PC-3 (cell line): ENCODE results near the gene SHMT1. TPM values are rescaled to one million over a fixed set of nuclear protein-coding genes. Genes with fewer than 3 reads are reported as not detected.

ENCODE experiments used
- ATAC-seq: fragments of 200-7000 bp; cut with Tn5 transposase; 2 replicates; pipeline ENCODE4 v1.9.1; 2020; ENCODE audit warnings: mild to moderate bottlenecking, moderate library complexity
- BruUV-seq: library from RNA; stranded (reverse); fragments of 400-500 nt; replicated peaks from 2 replicates; lab custom pipeline; 2021; lab: Mats Ljungman, UMichigan
- CTCF ChIA-PET: fragments of 300-600 bp; sonication (Branson Sonifier 250); formaldehyde crosslinking; loops from one replicate; lab custom pipeline; 2022; ENCODE audit warnings: antibody characterized with exemption; lab: Charles Lee
- POLR2A ChIA-PET: fragments of 300-600 bp; sonication (Branson Sonifier 250); formaldehyde crosslinking; loops from one replicate; lab custom pipeline; 2022; ENCODE audit warnings: antibody characterized with exemption; ENCODE audit not compliant: unreplicated experiment; lab: Charles Lee
- DNase-seq: peaks from one replicate; pipeline ENCODE4 v3.0.0-alpha.2; 2015
- H2AFZ ChIP-seq: fragments of 300-600 bp; sonication (generic); 2 replicates; pipeline ENCODE4 v1.6.0; 2016; ENCODE audit warnings: antibody characterized with exemption, low read length
- H3F3A ChIP-seq: fragments of 300-600 bp; sonication (generic); one replicate; pipeline ENCODE4 v1.6.0; 2017; ENCODE audit warnings: antibody characterized with exemption, low read length, control low read depth, mild to moderate bottlenecking; ENCODE audit not compliant: unreplicated experiment
- H3K27ac ChIP-seq: fragments of 300-600 bp; sonication (generic); 2 replicates; pipeline ENCODE4 v1.5.1; 2016; ENCODE audit warnings: mild to moderate bottlenecking, low read length
- H3K27me3 ChIP-seq: fragments of 300-600 bp; sonication (generic); 2 replicates; pipeline ENCODE4 v1.6.1; 2016; ENCODE audit warnings: low read length, mixed read lengths
- H3K36me3 ChIP-seq: fragments of 300-600 bp; sonication (generic); 2 replicates; pipeline ENCODE4 v1.6.1; 2016; ENCODE audit warnings: low read depth, mixed run types, low read length, mixed read lengths
- H3K4me1 ChIP-seq: fragments of 300-600 bp; sonication (generic); 2 replicates; pipeline ENCODE4 v1.5.1; 2016; ENCODE audit warnings: low read length; ENCODE audit not compliant: insufficient read depth
- H3K4me2 ChIP-seq: fragments of 300-600 bp; sonication (generic); 2 replicates; pipeline ENCODE4 v1.6.0; 2016; ENCODE audit warnings: low read length
- H3K4me3 ChIP-seq: fragments of 300-600 bp; sonication (generic); 2 replicates; pipeline ENCODE4 v1.5.1; 2016; ENCODE audit warnings: mild to moderate bottlenecking, low read length, mixed read lengths
- H3K79me2 ChIP-seq: fragments of 300-600 bp; sonication (generic); 2 replicates; pipeline ENCODE4 v1.6.1; 2017; ENCODE audit warnings: low read length, mixed read lengths
- H3K9ac ChIP-seq: fragments of 300-600 bp; sonication (generic); 2 replicates; pipeline ENCODE4 v1.6.0; 2016; ENCODE audit warnings: mild to moderate bottlenecking, low read length
- H3K9me2 ChIP-seq: fragments of 300-600 bp; sonication (generic); replicated peaks from 2 replicates; pipeline ENCODE4 v1.6.1; 2016; ENCODE audit warnings: mixed run types, low read length, mixed read lengths
- H3K9me3 ChIP-seq: fragments of 300-600 bp; sonication (generic); 2 replicates; pipeline ENCODE4 v1.6.1; 2016; ENCODE audit warnings: low read length, mixed read lengths
- H4K20me1 ChIP-seq: fragments of 300-600 bp; sonication (generic); 2 replicates; pipeline ENCODE4 v1.6.1; 2016; ENCODE audit warnings: low read length, mixed read lengths
- EZH2 ChIP-seq: fragments of 300-600 bp; sonication (generic); IDR thresholded peaks from one replicate; pipeline ENCODE4 v1.6.1; 2017; ENCODE audit warnings: antibody characterized with exemption, mild to moderate bottlenecking, low read length; ENCODE audit not compliant: unreplicated experiment
- EZH2phosphoT487 ChIP-seq: fragments of 300-600 bp; sonication (generic); IDR thresholded peaks from 2 replicates; pipeline ENCODE4 v1.6.1; 2018; ENCODE audit warnings: mild to moderate bottlenecking, antibody characterized with exemption, low read length, borderline replicate concordance
- intact Hi-C: fragments of 100-400 bp; cut with micrococcal nuclease; formaldehyde crosslinking; loops from 2 replicates; pipeline ENCODE4 v1.9.0; 2023
- total RNA-seq: library from RNA; depleted of rRNA; stranded (reverse); fragments of >200 nt; gene quantifications from 2 replicates; pipeline ENCODE4 v1.2.3, GENCODE V29; 2014
- TF ChIP-seq, protein P1 (sequence below): fragments of 300-600 bp; sonication (generic); conservative IDR thresholded peaks from 2 replicates; pipeline ENCODE4 v1.5.1; 2017; ENCODE audit warnings: antibody characterized with exemption, low read depth, mild to moderate bottlenecking, low read length

Gene SHMT1
- total RNA-seq, 1 experiment from 2014 or later: 61.5 TPM

DNA sequence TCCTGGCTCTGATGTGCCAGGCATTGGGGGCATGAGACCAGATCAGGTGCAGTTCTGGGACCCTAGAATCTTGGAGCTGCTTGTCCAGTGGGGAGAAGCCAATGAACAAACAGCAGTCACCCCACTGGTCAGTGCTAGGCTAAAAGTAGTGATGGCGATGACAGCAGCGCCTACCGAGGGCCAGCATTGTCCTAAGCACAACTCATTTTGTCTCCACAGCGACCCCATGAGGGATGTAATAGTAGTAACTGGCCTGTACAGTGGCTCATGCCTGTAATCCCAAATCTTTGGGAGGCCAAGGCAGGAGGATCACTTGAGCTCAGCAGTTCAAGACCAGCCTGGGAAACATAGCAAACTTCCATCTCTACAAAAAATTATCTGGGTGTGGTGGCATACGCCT, 42.0 kb downstream of the SHMT1 start:
- no peak overlapping the region for H2AFZ ChIP-seq
- peaks cover 38% of the 10 kb centered on the region for H3K4me1 ChIP-seq
- no peak for TF ChIP-seq EZH2phosphoT487
- TF ChIP-seq, protein P1, sequence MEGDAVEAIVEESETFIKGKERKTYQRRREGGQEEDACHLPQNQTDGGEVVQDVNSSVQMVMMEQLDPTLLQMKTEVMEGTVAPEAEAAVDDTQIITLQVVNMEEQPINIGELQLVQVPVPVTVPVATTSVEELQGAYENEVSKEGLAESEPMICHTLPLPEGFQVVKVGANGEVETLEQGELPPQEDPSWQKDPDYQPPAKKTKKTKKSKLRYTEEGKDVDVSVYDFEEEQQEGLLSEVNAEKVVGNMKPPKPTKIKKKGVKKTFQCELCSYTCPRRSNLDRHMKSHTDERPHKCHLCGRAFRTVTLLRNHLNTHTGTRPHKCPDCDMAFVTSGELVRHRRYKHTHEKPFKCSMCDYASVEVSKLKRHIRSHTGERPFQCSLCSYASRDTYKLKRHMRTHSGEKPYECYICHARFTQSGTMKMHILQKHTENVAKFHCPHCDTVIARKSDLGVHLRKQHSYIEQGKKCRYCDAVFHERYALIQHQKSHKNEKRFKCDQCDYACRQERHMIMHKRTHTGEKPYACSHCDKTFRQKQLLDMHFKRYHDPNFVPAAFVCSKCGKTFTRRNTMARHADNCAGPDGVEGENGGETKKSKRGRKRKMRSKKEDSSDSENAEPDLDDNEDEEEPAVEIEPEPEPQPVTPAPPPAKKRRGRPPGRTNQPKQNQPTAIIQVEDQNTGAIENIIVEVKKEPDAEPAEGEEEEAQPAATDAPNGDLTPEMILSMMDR: peak; percentile 49
- no peak for TF ChIP-seq EZH2
- H3K27me3 ChIP-seq: no peaks in the 10 kb centered on the region
- H3F3A ChIP-seq: no peaks in the 10 kb centered on the region
- DNase-seq (peak; percentile 36), ATAC-seq (no peak)
- no peaks in the 10 kb centered on the region for H3K9me3 ChIP-seq
- peaks cover 54% of the 10 kb centered on the region for H3K79me2 ChIP-seq
- H3K9me2 ChIP-seq: no peaks in the 10 kb centered on the region
- ChIA-PET POLR2A (no interaction called here), CTCF (no interaction called here)
- no peak overlapping the region for H3K27ac ChIP-seq
- peaks cover 11% of the 10 kb centered on the region; the same call in 1 of the 2 replicates for H4K20me1 ChIP-seq
- H3K4me3 ChIP-seq: no peak overlapping the region
- intact Hi-C loops: no loop called here
- no TSS peak for BruUV-seq
- H3K36me3 ChIP-seq: peaks cover 20% of the 10 kb centered on the region
- H3K4me2 ChIP-seq: no peak overlapping the region
- no peak overlapping the region for H3K9ac ChIP-seq

DNA sequence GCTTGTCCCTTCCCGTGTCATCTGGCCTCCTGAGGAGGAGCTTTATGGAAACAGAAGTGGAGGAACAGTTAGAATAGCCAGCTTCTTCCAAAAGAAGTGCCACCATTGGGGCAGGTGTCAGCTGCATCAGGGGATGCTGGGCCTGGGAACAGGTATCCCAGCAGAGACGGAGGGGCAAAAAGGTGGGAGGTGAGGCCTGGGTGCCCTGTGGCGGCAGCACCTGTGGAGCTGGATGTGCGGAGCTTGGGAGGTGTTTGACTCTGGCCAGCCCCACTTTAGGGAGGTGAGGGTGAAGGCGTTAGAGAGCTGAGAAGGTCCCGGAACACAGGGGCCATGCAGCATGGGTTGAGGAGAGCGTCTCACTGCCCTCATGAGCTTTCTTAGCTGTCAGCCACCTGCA, 43.0 kb downstream of the SHMT1 start:
- intact Hi-C loops: no loop called here
- Histone ChIP-seq H3K9me3 (no peaks in the 10 kb centered on the region), H3K9ac (no peak overlapping the region), H3K36me3 (peaks cover 24% of the 10 kb centered on the region), H2AFZ (no peak overlapping the region), H3F3A (no peaks in the 10 kb centered on the region), H3K27ac (no peak overlapping the region), H3K79me2 (peaks cover 64% of the 10 kb centered on the region), H3K27me3 (no peaks in the 10 kb centered on the region), H3K4me1 (peaks cover 48% of the 10 kb centered on the region), H3K4me3 (peak overlapping the region; percentile 97; the same call in 1 of the 2 replicates), H3K4me2 (peak overlapping the region; percentile 96), H3K9me2 (no peaks in the 10 kb centered on the region), H4K20me1 (peaks cover 11% of the 10 kb centered on the region; the same call in 1 of the 2 replicates)
- POLR2A ChIA-PET: no interaction called here
- DNase-seq: no peak
- TF ChIP-seq EZH2 (no peak), EZH2phosphoT487 (no peak)
- TF ChIP-seq, protein P1: no peak
- CTCF ChIA-PET: no interaction called here
- no TSS peak for BruUV-seq
- no peak for ATAC-seq

DNA sequence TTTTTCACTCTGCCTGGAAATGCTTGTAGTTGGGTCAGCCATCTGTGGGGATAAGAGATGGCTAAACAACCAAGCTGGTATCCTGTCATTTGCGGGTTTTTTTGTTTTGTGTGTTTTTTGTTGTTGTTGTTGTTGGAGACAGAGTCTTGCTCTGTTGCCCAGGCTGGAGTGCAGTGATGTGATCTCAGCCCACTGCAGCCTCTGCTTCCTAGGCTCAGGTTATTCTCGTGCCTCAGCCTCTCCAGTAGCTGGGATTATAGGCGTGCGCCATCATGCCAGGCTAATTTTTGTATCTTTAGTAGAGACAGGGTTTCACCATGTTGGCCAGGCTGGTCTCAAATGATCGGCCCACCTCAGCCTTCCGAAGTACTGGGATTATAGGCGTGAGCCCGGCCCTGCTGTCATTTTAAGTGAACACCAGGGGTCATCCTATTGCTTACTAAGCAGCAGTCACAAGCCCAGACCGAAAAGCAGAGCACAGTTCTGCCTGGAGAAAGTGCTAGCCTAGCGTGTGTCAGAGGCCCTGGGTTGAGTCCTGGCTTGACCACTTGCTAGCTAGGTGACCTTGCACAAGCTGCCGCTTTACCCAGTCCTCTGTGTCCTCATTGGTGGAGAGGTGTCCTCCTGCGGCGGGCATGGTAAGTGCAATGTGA, 43.6 kb downstream of the SHMT1 start:
- Histone ChIP-seq H3K27me3 (no peaks in the 10 kb centered on the region), H3K9me3 (no peaks in the 10 kb centered on the region), H3K9ac (no peak overlapping the region), H3K4me2 (peak overlapping the region; percentile 96), H3K79me2 (peaks cover 66% of the 10 kb centered on the region), H3K4me3 (peak overlapping the region; percentile 97; the same call in 1 of the 2 replicates), H2AFZ (no peak overlapping the region), H4K20me1 (peaks cover 11% of the 10 kb centered on the region; the same call in 1 of the 2 replicates), H3K36me3 (peaks cover 19% of the 10 kb centered on the region), H3F3A (no peaks in the 10 kb centered on the region), H3K27ac (no peak overlapping the region), H3K9me2 (no peaks in the 10 kb centered on the region), H3K4me1 (peaks cover 49% of the 10 kb centered on the region)
- ATAC-seq (peak; percentile 39), DNase-seq (peak; percentile 61)
- no peak for TF ChIP-seq EZH2
- no peak for TF ChIP-seq EZH2phosphoT487
- TF ChIP-seq, protein P1: peak; percentile 69
- BruUV-seq: no TSS peak
- CTCF ChIA-PET: no interaction called here
- intact Hi-C loops: no loop called here
- POLR2A ChIA-PET: no interaction called here
